Left hindlimb (tissue), 1 donor: ENCODE measurements around the gene AGPS.
A peak's percentile ranks its signal among the peaks of the same experiment; 100 is the strongest.
"Not testable (repeated sequence)": the region's sequence is repeated elsewhere in the genome, so short reads cannot be mapped to it uniquely, and the experiment has no call there.

Source experiments
- DNase-seq: peaks from one replicate; pipeline ENCODE4 v3.0.0-alpha.2; 2018

AGPS gene

DNA sequence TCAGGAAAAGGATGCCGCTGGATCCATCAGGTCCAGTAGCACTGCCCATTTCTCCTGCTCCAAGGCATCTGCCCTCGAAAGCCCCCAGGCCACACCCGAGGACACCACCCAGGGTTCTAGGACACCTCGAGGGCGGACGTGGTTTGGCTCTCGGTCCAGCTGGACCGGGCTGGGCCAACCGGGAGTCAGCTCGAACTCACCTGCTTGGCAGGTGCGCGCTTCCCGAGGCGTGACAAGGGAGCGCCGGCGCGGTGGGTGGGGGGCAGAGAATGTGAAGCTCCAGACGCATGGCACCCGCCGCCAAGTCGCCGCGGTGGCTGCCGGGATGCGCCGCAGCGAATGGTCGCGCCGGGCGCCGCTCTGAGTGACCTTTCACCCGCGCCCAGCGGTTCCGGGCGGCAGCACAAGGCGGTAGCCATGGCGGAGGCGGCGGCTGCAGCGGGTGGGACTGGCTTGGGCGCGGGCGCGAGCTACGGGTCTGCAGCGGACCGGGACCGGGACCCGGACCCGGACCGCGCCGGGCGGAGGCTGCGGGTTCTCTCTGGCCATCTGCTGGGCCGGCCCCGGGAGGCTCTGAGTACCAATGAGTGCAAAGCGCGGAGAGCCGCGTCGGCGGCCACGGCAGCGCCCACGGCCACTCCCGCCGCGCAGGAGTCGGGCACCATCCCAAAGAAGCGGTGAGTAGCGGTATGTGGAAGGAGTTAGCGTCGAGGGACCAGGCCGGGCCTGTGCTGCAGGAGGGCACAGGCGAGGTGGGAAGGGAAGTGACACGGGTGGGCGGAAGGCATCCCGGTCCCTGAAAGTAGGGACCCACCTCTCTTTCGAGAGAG lies at the start of gene AGPS:
TSS of gene AGPS (plus strand) at position 401 of the 830 bp plus-strand sequence. CDS start at position 418, 17 bp downstream.
- peak; percentile 84 for DNase-seq

DNA sequence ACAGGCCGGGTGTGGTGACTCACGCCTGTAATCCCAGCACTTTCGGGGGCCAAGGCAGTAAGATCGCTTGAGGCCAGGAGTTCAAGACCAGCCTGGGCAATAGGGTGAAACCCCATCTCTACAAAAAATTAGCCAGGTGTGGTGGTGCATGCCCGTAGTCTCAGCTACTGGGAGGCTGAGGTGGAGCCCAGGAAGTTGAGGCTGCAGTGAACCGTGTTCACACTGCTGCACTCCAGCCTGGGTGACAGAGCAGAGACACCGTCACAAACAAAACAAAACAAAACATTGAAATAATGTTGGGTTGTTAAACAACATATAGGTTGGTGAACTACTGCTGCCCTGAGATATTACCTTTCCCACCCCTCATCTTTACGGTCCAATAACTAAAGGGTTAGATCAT lies 48.8 kb upstream of the AGPS start:
- DNase-seq = no peak

DNA sequence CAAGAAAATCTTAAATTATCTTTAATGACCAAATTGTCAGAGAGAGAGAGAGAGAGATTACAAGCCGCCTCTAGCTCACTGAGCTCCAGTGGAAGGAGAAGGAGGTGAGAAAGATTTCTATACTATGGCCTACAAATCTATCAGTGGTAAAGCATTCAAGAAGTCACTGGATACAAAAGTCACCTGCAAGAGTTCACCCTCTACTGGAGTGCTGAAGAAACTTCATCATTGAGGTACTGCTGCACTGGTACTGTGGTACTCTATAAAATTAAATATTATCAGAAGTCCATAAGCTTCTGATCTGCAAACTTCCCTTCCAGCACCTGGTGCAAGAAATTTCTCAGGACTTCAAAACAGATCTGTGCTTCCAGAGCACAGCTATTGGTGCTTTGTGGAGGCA lies 48.3 kb upstream of the AGPS start:
- DNase-seq = no peak

DNA sequence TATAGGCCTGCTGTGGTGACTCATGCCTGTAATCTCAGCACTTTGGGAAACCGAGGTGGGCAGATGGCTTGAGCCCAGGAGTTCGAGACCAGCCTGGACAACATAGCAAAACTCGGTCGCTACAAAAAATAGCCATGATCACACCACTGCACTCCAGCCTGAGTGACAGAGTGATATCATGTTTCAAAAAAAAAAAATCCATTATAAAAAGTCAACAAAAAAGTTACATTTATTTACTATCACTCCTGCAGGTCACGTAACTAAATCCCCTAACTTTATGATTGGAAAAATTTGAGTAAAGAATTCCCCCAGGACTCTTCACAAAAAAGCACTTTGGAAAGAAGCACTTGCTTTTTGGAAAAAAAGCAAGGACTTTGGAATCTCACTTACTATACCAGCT lies 46.4 kb upstream of the AGPS start:
- no peak for DNase-seq

DNA sequence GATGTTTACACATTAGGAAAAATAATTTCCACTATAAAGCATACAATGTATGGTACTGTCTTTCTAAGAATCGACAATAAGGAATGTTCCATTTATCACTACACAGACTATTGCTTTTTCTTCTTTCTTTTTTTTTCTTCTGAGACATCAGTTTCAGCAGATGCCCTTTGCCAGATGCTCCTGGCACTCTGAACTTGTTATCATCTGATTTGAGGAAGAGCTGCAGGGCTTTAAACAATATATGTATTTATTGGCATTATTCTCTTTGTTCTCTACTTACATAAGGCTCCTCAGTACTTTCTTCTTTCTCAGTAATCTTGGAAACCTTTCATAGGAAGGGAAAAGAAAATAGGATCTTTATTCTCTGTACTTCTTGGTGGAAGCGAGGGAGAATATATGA lies 45.0 kb upstream of the AGPS start:
- no peak for DNase-seq

DNA sequence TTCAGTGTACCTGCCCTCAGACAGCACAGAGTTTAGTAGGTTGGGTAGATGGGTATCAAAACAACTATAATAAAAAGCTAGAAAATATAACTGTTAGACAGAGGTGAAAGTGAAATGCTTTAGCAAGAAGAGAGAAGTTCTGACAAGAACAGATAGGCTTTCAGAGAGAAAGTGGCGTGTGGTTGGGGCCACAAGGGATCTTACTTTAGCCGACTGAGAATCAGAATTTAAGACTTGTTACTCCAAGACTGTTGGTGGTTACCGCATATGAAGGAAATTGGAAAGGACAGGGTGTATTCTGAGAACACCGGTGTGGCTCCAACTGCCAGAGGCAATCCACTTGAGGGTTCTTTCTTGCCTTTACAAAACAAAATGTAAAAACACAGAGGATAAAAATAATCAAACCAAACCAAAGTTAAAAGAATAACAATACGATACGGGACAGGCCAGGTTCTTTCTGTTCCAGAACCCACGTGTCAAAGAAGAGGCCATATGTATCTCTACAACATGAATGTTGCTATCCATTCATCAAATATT lies 44.4 kb upstream of the AGPS start:
- no peak for DNase-seq

DNA sequence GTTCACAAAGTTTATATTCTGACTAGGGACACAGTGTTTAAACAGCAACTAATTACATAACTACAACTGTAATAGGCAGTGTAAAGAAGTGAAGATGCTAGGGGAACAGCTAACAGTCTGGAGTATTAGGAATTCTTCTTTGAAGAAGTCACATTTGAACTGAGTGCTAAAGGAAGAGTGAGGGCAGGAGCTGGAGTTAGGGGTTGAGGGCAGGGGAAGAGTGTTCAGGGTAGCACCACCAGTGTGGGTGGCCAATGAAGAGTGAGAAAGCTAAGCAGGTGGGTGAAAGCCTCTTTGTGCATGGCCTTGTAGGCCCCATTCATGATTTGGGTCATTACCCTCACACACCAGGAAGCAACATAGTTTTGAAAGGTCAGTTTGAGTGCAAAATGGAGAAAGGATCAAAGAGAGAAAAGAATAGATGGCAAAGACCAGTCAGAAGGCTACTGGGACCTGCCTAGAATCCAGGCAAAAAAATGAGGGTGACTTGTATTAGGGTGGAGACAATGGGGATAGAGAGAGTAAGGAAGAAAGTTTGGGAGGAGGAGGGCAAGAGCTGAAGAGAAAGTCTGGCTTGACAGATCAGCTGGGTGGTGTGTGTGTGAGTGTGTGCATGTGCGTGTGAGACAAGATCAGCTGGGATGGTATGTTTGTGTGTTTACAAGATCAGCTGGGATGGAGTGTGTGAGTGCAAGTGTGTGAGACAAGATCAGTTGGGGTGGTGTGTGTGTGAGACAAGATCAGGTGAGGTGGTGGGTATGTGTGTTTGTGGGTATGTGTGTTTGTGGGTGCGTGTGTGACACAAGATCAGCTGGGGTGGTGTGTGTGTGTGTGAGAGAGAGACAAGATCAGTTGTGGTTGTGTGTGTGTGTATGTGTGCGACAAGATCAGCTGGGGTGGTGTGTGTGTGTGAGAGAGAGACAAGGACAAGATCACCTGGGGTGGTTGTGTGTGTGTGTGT lies 43.6 kb upstream of the AGPS start:
- DNase-seq = no peak

DNA sequence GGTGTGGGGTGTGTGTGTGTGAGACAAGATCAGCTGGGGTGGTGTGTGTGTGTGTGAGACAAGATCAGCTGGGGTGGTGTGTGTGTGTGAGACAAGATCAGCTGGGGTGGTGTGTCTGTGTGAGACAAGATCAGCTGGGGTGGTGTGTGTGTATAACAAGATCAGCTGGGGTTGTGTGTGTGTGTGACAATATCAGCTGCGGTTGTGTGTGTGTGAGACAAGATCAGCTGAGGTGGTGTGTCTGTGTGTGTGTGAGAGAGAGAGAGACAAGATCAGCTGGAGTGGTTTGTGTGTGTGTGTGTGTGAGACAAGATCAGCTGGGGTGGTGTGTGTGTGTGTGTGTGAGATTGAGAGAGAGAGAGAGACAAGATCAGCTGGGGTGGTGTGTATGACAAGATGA lies 41.9 kb upstream of the AGPS start:
- not testable (repeated sequence) for DNase-seq

DNA sequence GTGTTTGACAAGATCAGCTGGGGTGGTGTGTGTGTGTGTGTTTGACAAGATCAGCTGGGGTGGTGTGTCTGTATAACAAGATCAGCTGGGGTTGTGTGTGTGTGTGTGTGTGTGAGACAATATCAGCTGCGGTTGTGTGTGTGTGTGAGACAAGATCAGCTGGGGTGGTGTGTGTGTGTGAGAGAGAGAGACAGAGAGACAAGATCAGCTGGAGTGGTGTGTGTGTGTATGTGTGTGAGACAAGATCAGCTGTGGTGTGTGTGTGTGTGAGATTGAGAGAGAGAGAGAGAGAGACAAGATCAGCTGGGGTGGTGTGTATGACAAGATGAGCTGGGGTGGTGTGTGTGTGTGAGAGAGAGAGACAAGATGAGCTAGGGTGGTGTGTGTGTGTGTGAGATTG lies 41.5 kb upstream of the AGPS start:
- not testable (repeated sequence) for DNase-seq

DNA sequence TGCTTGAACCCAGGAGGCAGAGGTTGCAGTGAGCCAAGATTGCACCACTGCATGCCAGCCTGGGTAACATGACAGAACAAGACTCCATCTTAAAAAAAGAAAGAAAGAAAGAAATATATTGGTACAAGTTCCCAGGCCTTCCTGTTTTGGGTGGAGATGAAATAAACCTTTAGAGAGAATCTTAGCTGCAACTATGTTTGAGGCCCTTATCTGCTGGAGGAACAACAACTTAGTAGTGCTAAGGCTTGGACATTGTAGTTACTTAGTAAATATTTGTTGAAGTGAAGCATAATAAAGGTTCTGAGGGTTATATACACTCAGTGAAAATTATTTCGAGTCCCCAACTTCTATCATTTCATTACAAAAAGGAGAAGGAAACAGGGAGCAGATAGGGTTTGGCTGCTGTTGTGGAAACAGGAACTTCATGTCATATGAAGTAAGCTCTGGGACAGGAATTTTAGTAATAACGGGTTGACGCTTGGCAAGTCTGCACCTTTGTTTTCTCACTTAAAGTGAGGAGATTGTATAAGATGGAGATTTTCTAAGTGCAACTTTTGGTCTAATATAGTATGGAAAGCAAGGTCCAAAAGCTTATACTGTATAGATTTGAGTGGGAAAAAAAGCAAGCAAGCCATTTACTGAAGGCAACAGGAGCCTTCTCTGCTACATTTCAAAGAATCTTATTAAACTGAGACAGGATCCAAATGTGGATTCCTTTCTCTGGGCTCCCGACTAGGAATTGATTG lies 40.0 kb upstream of the AGPS start:
- DNase-seq = no peak

DNA sequence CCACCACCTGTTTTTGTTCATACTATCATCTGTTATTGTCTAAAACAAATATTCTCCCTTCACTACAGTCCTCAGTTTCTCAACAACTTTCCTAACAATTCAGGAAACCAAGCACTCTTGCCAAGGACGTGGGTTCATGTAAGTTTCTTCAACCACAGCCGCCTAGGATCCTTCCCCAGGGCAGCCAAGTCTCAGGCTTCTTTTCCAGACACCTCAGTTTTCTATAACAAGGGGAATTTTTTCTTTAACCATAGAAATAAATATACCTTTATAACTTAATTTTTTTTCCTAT lies 39.4 kb upstream of the AGPS start:
- no peak for DNase-seq

DNA sequence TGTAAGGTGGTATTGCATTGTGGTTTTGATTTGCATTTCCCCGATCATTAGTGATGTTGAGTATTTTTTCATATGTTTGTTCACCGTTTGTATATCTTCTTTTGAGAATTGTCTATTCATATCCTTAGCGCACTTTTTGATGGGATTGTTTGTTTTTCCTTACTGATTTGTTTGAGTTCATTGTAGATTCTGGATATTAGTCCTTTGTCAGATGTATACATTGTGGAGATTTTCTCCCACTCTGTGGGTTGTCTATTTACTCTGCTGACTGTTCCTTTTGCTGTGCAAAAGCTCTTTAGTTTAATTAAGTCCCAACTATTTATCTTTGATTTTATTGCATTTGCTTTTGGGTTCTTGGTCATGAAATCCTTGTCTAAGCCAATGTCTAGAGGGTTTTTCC lies 38.0 kb upstream of the AGPS start:
- DNase-seq = not testable (repeated sequence)

DNA sequence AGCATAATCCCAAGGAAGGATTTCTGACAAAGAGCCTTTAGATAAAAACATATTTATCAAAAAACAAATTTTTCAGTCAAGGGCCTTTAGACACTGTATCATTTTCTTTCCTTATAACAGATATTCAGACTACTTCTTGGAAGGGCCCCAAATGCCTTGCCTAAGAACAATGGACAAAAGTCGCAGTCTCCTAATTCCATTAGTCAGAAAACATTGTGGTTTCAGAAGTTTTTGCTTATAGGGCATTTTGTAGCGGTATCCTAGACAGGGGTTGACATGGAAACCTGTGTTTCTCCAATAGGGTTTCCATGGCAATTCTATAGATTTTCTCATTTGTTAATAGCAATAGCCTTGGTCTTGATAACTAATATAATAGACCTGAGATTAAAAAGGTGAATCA lies 36.7 kb upstream of the AGPS start:
- no peak for DNase-seq

DNA sequence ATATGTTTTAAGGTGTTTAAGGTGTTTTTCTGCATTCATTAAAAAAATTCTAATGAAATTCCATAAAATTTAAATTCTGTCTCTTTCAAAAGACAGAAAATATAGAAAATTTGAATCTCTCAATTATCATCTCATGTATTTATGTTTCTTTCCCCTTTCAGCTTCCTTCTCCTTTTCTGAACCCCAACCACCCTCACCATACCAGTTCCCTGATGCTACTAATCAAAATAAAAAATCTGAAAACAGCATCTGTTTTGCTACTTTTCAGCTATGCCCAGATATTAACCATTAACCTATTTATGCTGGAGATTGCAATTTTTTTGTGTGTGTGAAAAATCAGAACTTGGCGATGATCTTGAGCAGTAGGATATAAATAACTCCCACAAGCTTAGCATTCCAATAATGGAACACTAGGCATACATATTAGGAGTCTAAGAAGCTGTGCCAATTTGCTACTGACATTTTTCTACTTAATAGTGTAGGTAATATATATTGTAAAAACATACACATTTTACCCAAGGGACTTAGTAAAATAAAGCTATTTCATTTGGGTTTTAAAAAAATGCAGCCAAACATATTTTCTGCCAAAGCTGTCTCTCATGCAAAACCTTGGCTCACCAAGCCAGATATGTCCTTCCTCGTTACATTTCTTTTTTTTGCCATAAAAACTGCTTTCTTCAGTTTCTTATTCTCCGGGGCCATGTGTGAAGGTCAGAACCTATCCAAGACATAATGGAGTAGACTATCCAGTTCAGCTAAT lies 32.6 kb upstream of the AGPS start:
- DNase-seq = no peak

DNA sequence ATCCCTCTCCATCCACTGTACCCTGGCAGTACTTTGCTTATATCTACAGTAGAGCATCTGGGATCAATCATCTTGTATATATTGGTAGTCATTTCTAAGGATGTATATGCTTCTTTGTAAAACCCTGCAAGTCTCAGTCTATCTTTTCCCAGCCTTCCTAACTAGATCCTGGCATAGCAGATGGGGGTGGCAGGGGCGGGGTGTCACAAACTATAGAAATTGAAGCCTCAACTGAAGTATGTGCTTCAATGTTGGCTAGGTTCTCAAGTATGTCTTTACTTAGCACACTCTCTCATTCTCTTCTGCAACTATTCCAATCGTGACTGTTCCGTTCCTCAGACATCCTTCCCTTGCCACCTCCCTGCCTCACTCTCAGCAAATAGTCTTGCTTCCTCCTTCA lies 30.1 kb upstream of the AGPS start:
- no peak for DNase-seq

DNA sequence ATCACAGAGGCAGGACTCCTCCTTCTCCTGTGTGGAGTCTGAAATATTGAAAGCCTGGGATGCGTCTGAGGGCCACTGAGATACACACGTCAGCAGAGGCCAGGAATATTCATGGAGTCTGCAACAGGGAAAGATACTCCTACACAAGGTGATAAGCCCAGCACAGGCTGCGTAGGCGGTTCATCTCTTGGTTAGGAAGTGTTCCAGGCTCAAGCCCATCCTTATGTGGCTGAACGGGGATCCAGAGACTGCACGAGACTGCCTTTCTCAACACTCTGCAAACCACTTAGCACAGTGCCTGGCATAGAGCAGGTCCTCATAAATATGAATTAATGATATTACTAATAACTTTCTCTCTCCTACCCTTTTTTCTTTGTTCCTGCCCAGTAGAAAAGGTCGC lies 29.2 kb upstream of the AGPS start:
- no peak for DNase-seq

DNA sequence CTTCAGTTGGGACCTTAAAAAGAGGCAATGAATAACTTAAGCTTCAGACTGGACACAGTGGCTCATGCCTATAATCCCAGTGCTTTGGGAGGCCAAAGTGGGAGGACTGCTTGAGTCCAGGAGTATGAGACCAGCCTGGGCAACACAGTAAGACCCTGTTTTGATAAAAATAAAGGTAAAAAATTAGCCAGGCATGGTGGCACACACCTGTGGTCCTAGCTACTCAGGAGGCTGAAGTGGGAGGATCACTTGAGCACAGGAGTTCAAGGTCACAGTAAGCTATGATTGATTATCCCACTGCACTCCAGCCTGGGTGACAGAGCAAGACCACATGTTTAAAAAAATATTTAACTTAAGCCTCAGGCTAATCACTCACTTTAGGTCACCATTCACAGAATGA lies 26.8 kb upstream of the AGPS start:
- not testable (repeated sequence) for DNase-seq

DNA sequence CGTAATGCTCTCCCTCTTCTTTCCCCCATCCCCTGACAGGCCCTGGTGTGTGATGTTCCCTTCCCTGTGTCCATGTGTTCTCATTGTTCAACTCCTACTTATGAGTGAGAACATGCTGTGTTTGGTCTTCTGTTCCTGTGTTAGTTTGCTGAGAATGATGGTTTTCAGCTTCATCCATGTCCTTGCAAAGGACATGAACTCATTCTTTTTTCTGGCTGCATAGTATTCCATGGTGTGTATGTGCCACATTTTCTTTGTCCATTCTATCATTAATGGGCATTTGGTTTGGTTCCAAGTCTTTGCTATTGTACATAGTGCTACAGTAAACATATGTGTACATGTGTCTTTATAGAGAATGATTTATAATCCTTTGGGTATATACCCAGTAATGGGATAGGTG lies 24.6 kb upstream of the AGPS start:
- not testable (repeated sequence) for DNase-seq

DNA sequence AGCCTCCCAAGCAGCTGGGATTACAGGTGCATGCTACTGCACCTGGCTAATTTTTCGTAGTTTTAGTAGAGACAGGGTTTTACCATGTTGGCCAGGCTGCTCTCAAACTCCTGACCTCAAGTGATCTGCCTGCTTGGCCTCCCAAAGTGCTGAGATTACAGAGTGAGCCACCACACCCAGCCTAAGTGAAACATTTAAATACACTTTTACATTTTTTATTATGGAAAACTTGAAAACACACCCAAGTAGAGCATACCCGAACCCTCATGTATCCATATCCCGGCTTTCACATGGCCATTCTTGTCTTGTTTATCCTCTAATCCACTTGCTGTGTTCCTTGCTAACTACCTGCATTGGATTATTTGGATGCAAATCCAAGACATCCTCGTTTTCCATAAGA lies 13.2 kb upstream of the AGPS start:
- no peak for DNase-seq

DNA sequence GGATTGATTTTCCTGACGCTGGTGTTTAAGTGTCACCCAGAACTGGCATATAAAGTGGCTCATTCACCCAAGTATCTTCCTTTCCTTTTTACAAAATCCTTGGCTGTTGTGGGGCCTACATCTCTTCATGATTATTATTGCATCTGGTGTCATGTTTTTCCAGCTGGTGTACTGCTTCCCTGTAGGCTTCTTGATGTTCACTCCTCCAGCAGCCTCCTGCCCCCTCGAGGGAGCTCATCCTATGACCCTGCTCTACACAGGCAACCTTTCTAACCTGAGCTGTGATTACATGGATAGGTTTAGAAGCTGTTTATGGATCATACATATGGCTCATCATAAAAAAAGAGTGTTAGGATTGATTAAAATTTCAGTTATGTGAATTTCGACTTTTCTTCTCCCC lies 12.4 kb upstream of the AGPS start:
- no peak for DNase-seq

DNA sequence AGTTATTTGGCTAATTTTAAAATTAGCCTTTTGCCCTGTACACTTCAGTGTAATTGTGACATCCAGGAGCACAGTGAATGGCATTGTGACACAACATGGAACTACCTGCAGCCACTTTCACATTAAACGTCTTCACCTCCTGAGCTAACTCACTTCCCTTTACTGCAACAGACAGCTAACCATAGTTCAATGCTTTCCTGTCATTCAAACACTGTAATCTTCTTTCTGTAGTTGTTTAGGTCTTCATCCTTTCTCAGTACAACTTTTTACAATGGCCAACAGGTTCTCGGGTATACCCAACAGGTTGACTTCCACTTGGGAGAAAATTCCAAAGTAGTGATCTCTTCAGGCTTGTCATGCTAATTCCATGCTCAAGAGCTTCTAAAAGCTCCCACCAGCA lies 8.6 kb upstream of the AGPS start:
- no peak for DNase-seq

DNA sequence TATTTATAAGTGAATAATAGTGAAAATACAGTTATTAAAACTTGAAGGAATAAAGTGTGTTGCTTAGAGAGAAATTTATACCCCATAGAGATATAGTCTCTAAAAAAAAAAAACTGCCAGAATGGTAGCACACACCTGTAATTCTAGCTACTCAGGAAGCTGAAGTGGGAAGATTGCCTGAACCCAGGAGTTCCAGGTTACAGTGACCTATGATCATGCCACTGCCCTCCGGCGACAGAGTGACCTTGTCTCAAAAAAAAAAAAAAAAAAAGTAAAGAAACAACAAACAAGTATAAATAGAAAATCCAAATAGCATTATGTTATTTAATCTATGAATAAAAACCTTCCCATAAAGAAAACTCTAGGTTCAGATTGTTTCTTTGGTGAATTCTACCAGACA lies 7.4 kb upstream of the AGPS start:
- DNase-seq = no peak
